Dendritic cell treated with granulocyte-macrophage colony-stimulating factor and Interleukin-4, amounts not matched to agents 40 ng/mL and 50 ng/mL, for 4 days (primary cell): ENCODE results near the gene IQCE.
"Not testable (repeated sequence)": the region's sequence is repeated elsewhere in the genome, so short reads cannot be mapped to it uniquely, and the experiment has no call there.

Experiments used
- H3K27ac Mint-ChIP-seq: one replicate; pipeline ENCODE4 v1.8.0; 2022; ENCODE audit warnings: mild to moderate bottlenecking, mixed read lengths
- H3K27me3 Mint-ChIP-seq: one replicate; pipeline ENCODE4 v1.8.0; 2022; ENCODE audit warnings: mild to moderate bottlenecking, mixed read lengths
- H3K36me3 Mint-ChIP-seq: one replicate; pipeline ENCODE4 v1.8.0; 2022; ENCODE audit warnings: low read depth, mixed read lengths
- H3K4me1 Mint-ChIP-seq: one replicate; pipeline ENCODE4 v1.8.0; 2022; ENCODE audit warnings: low read depth, mixed read lengths
- H3K4me3 Mint-ChIP-seq: one replicate; pipeline ENCODE4 v1.8.0; 2022; ENCODE audit warnings: mild to moderate bottlenecking, moderate library complexity, mixed read lengths
- H3K9me3 Mint-ChIP-seq: one replicate; pipeline ENCODE4 v1.8.0; 2022; ENCODE audit warnings: mixed read lengths
- intact Hi-C: fragments of 100-400 bp; cut with micrococcal nuclease; formaldehyde crosslinking; loops from one replicate; pipeline ENCODE4 v1.15.0; 2022

Gene IQCE

GRCh38 chr7:2532816-2533215 lies 26.0 kb upstream of the IQCE start:
- Mint-ChIP-seq H3K36me3 (peaks cover 20% of the 10 kb centered on the region), H3K4me1 (peaks cover 54% of the 10 kb centered on the region)
- H3K27ac Mint-ChIP-seq, H3K9me3 Mint-ChIP-seq, intact Hi-C loops, H3K27me3 Mint-ChIP-seq, H3K4me3 Mint-ChIP-seq: not testable (repeated sequence)

GRCh38 chr7:2533566-2533965 lies 25.2 kb upstream of the IQCE start:
- H3K9me3 Mint-ChIP-seq, intact Hi-C loops, H3K27ac Mint-ChIP-seq: not testable (repeated sequence)

DNA sequence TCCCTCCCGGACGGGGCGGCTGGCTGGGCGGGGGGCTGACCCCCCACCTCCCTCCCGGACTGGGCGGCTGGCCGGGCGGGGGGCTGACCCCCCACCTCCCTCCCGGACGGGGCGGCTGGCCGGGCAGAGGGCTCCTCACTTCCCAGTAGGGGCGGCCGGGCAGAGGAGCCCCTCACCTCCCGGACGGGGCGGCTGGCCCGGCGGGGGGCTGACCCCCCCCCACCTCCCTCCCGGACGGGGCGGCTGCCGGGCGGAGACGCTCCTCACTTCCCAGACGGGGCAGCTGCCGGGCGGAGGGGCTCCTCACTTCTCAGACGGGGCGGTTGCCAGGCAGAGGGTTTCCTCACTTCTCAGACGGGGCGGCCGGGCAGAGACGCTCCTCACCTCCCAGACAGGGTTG lies 24.6 kb upstream of the IQCE start:
- intact Hi-C loops, result not testable (repeated sequence)

More at GRCh38 chr7:2533566-2533965, 25.2 kb upstream of the IQCE start:
- H3K27me3 Mint-ChIP-seq, H3K4me3 Mint-ChIP-seq: not testable (repeated sequence)
- peaks cover 20% of the 10 kb centered on the region for H3K36me3 Mint-ChIP-seq
- H3K4me1 Mint-ChIP-seq, result peaks cover 47% of the 10 kb centered on the region

GRCh38 chr7:2535872-2536627 lies 22.7 kb upstream of the IQCE start:
- Mint-ChIP-seq H3K36me3 (peaks cover 39% of the 10 kb centered on the region), H3K4me1 (peaks cover 22% of the 10 kb centered on the region)
- H3K27ac Mint-ChIP-seq, H3K27me3 Mint-ChIP-seq, intact Hi-C loops, H3K9me3 Mint-ChIP-seq, H3K4me3 Mint-ChIP-seq: not testable (repeated sequence)

More for the DNA sequence above, 24.6 kb upstream of the IQCE start:
- peaks cover 20% of the 10 kb centered on the region for H3K36me3 Mint-ChIP-seq
- H3K27me3 Mint-ChIP-seq, H3K27ac Mint-ChIP-seq, H3K9me3 Mint-ChIP-seq, H3K4me3 Mint-ChIP-seq: not testable (repeated sequence)
- H3K4me1 Mint-ChIP-seq, result peaks cover 41% of the 10 kb centered on the region

GRCh38 chr7:2537981-2538851 lies 20.6 kb upstream of the IQCE start:
- Mint-ChIP-seq H3K4me1 (peaks cover 11% of the 10 kb centered on the region), H3K27ac (no peak overlapping the region), H3K27me3 (no peaks in the 10 kb centered on the region), H3K36me3 (peaks cover 60% of the 10 kb centered on the region), H3K9me3 (no peaks in the 10 kb centered on the region), H3K4me3 (no peak overlapping the region)
- intact Hi-C loops, result no loop called here

DNA sequence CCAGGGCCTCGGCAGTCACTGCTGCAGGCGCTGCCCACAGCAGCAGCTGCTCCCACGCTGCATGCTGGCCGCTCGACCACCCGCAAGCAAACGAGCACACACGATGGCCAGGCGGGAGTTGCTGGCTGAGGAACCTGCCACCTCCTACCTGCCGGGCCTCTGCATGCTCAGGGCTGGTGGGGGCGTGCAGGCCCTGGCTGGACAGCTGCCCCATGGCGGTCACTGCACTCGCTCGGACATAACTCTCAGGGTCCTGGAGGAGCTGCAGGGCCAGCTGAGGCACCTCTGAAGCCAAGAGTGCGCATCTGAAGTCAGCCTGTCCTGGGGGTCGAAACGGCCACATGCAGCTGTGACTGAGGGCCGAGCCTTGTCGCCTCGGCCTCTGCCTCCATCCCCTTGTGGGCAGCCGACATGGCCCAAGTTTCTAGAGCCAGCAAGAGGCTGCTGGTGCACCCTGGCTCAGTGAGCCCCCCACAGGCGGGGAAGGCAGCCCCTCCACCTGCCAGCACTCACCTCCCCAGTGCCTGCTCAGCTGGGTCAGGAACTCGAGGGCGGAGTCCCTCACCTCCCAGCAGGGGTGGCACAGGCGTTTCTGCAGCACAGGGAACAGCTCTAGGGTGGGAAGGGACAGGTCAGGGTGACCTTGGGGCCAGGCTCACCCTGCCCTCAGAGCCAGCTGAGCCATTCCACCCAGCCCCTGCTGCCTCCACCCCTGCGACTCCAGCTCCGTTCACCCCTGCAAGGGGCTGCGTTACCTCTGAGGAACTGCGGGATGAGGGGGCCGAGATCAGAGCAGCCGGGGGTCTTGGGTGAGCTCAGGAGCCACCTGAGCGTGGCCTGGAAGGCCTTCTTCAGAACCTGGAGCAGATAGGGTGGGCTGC lies 19.5 kb upstream of the IQCE start:
- no peaks in the 10 kb centered on the region for H3K9me3 Mint-ChIP-seq
- no peak overlapping the region for H3K4me3 Mint-ChIP-seq
- intact Hi-C loops, result no loop called here
- no peaks in the 10 kb centered on the region for H3K27me3 Mint-ChIP-seq
- peaks cover 71% of the 10 kb centered on the region for H3K36me3 Mint-ChIP-seq
- H3K4me1 Mint-ChIP-seq, result peaks cover 22% of the 10 kb centered on the region
- no peak overlapping the region for H3K27ac Mint-ChIP-seq

DNA sequence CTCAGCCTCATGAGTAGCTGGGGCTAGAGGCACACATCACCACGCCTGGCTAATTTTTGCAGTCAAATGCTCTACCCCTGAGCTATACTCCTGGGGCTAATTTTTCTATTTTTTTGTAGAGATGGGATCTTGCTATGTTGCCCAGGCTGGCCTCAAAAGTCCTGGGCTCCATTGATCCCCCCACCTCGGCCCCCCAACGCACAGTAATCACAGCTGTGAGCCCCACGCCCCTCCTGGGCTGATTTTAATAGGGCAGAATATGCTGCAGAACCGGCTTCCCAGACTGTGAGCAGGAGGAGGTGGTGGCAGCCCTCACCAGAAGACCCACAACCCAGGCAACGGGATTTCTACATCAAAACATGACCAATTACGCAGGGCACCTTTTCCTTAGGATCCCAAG lies 18.6 kb upstream of the IQCE start:
- H3K27ac Mint-ChIP-seq, result no peak overlapping the region
- H3K9me3 Mint-ChIP-seq, result no peaks in the 10 kb centered on the region
- H3K36me3 Mint-ChIP-seq, result peaks cover 80% of the 10 kb centered on the region
- H3K27me3 Mint-ChIP-seq, result no peaks in the 10 kb centered on the region
- intact Hi-C loops, result no loop called here
- peaks cover 25% of the 10 kb centered on the region for H3K4me1 Mint-ChIP-seq
- H3K4me3 Mint-ChIP-seq, result no peak overlapping the region

DNA sequence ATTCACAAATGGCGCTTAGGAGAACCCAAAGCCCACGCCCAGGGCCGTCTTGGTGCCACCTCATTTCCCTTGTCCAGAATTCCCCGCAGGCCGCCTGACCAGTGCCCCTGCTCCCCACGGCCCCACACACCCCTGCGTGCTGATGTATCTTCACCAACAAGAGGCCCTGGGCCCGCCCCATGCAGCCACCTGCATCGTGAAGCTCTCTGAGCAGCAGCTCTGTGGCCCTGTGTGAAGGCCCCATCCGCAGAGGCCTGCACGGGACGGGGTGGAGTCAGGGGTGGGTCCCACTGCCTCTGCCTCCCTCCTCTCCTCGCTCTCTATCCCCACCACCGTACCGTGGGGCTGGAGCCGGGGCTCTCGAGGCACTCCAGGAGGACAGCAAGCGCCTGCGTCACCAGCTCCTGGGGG lies 18.1 kb upstream of the IQCE start:
- Mint-ChIP-seq H3K36me3 (peaks cover 85% of the 10 kb centered on the region), H3K4me3 (no peak overlapping the region), H3K4me1 (peaks cover 21% of the 10 kb centered on the region), H3K27me3 (no peaks in the 10 kb centered on the region), H3K27ac (no peak overlapping the region), H3K9me3 (no peaks in the 10 kb centered on the region)
- intact Hi-C loops, result no loop called here

- H3K27me3 Mint-ChIP-seq, result no peaks in the 10 kb centered on the region
- intact Hi-C loops, result no loop called here
- peaks cover 21% of the 10 kb centered on the region for H3K4me1 Mint-ChIP-seq
- no peak overlapping the region for H3K27ac Mint-ChIP-seq
- H3K9me3 Mint-ChIP-seq, result no peaks in the 10 kb centered on the region
- peaks cover 93% of the 10 kb centered on the region for H3K36me3 Mint-ChIP-seq
- H3K4me3 Mint-ChIP-seq, result no peak overlapping the region
Observed at GRCh38 chr7:2541291-2542010, 17.3 kb upstream of the IQCE start.

- H3K27ac Mint-ChIP-seq, result no peak overlapping the region
- peaks cover 100% of the 10 kb centered on the region for H3K36me3 Mint-ChIP-seq
- peaks cover 21% of the 10 kb centered on the region for H3K4me1 Mint-ChIP-seq
- no peaks in the 10 kb centered on the region for H3K9me3 Mint-ChIP-seq
- no peaks in the 10 kb centered on the region for H3K27me3 Mint-ChIP-seq
- no peak overlapping the region for H3K4me3 Mint-ChIP-seq
- intact Hi-C loops, result no loop called here
Observed at GRCh38 chr7:2542011-2542915, 16.5 kb upstream of the IQCE start.

- intact Hi-C loops, result no loop called here
- H3K4me3 Mint-ChIP-seq, result no peak overlapping the region
- H3K36me3 Mint-ChIP-seq, result peaks cover 100% of the 10 kb centered on the region
- no peaks in the 10 kb centered on the region for H3K9me3 Mint-ChIP-seq
- peak overlapping the region; percentile 70 for H3K27ac Mint-ChIP-seq
- peaks cover 21% of the 10 kb centered on the region for H3K4me1 Mint-ChIP-seq
- H3K27me3 Mint-ChIP-seq, result no peaks in the 10 kb centered on the region
Observed at GRCh38 chr7:2542916-2543871, 15.6 kb upstream of the IQCE start.
